GM13977 (cell line): ENCODE data around the gene IFI6.
A peak's percentile ranks its signal among the peaks of the same experiment; 100 is the strongest.
"Not testable (repeated sequence)": the region's sequence is repeated elsewhere in the genome, so short reads cannot be mapped to it uniquely, and the experiment has no call there.

Experiments
- DNase-seq: peaks from one replicate; pipeline ENCODE4 v3.0.0; 2012; ENCODE audit warnings: low spot score
- CTCF ChIP-seq: IDR thresholded peaks from 2 replicates; pipeline ENCODE4 v1.5.1; 2012; ENCODE audit warnings: mild to moderate bottlenecking, control low read depth; ENCODE audit not compliant: insufficient read depth; ENCODE audit errors: extremely low read depth, missing control alignments
- in situ Hi-C: fragments of 300-500 bp; cut with MboI; formaldehyde crosslinking; loops from one replicate; pipeline ENCODE4 v1.12.0; 2022; ENCODE audit warnings: low sequenced_read_pairs, low pct_unique_long_range_greater_than_20kb, mixed read lengths, inconsistent platforms; ENCODE audit not compliant: unreplicated experiment

The IFI6 gene

GRCh38 chr1:27633298-27633610 lies 38.7 kb downstream of the IFI6 start:
- no peak for TF ChIP-seq CTCF
- in situ Hi-C loops, result no loop called here
- DNase-seq, result no peak

GRCh38 chr1:27632387-27633297 lies 39.4 kb downstream of the IFI6 start:
- no peak for TF ChIP-seq CTCF
- peak; percentile 80 for DNase-seq
- in situ Hi-C loops, result no loop called here

DNA sequence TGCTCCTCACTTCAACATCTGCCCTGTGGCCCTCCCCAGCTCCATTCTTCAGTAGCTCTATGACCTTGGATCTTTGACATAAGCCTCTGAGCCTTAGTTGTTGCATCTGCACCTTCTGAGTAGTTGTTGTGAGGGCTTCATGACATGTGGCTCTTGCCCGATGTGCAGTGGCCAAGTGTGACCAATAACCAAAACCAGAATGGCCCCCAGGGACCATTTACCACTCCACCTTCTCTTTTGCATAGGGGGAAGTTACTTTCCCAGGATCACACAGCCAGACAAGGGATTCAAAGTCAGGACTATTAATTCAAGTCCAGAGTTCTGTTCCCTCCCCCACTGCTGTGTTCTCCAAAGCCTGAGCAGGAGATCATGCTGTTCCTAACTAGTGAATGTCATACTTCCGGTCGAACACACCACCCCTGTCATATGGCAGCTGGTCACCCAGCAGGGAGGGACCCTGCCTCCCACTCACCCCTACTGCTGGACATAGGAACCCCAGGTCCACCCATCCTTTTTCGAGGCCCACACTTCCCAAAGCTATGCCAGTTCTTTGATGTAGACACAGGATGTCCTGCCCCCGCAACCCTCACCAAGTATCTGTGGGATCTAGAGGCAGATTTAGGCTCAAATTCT lies 41.0 kb downstream of the IFI6 start:
- TF ChIP-seq CTCF, result no peak
- in situ Hi-C loops, result no loop called here
- no peak for DNase-seq

GRCh38 chr1:27628712-27629111 lies 43.3 kb downstream of the IFI6 start:
- in situ Hi-C loops, result no loop called here
- no peak for DNase-seq
- no peak for TF ChIP-seq CTCF

DNA sequence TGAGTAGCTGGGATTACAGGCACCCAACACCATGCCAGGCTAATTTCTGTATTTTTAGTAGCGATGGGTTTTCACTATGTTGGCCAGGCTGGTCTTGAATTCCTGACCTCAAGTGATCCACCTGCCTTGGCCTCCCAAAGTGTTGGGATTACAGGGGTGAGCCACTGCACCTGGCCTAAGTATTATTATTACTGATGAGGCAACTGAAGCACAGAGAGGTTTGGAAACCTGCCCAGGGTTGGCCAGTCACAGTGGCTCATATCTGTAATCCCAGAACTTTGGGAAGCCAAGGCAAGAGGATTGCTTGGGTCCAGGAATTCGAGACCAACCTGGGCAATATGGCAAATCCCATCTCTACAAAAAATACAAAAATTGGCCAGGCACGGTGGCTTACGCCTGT lies 44.3 kb downstream of the IFI6 start:
- in situ Hi-C loops, DNase-seq: not testable (repeated sequence)

GRCh38 chr1:27627061-27627460 lies 44.9 kb downstream of the IFI6 start:
- in situ Hi-C loops, result no loop called here

More at GRCh38 chr1:27627061-27627460, 44.9 kb downstream of the IFI6 start:
- no peak for DNase-seq
- no peak for TF ChIP-seq CTCF
